ENCODE measurements around the gene TMEM184C.
A peak's percentile ranks its signal among the peaks of the same experiment; 100 is the strongest.

The TMEM184C gene

DNA sequence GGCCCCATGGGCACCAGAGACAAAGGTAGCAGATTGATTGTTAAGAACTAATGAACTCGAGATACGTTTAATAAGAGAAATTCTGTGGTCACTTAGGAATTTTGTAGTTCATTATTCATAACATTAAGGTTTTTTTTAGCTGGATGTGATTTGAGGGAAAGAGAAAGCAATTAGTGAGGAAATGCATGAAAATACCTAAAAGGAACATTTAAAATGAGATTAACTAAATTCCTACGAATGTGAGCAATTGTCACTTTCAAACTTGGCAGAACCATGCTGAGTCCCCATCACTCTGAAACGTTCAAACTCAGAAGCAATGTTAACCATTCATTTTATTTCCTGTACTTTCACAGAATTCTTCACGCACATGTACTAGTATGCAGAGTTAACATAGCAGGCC is 60.9 kb downstream of the TMEM184C start:
- TF ChIP-seq, protein P1, sequence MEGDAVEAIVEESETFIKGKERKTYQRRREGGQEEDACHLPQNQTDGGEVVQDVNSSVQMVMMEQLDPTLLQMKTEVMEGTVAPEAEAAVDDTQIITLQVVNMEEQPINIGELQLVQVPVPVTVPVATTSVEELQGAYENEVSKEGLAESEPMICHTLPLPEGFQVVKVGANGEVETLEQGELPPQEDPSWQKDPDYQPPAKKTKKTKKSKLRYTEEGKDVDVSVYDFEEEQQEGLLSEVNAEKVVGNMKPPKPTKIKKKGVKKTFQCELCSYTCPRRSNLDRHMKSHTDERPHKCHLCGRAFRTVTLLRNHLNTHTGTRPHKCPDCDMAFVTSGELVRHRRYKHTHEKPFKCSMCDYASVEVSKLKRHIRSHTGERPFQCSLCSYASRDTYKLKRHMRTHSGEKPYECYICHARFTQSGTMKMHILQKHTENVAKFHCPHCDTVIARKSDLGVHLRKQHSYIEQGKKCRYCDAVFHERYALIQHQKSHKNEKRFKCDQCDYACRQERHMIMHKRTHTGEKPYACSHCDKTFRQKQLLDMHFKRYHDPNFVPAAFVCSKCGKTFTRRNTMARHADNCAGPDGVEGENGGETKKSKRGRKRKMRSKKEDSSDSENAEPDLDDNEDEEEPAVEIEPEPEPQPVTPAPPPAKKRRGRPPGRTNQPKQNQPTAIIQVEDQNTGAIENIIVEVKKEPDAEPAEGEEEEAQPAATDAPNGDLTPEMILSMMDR (conservative IDR thresholded peaks at IDR 0.05; ENCODE audit: low read depth, low read length) = no peak
- H3K4me3 ChIP-seq (ENCODE audit: low read length) = no peak overlapping the region
- DNase-seq (ENCODE audit: low read depth) = peak; percentile 86

DNA sequence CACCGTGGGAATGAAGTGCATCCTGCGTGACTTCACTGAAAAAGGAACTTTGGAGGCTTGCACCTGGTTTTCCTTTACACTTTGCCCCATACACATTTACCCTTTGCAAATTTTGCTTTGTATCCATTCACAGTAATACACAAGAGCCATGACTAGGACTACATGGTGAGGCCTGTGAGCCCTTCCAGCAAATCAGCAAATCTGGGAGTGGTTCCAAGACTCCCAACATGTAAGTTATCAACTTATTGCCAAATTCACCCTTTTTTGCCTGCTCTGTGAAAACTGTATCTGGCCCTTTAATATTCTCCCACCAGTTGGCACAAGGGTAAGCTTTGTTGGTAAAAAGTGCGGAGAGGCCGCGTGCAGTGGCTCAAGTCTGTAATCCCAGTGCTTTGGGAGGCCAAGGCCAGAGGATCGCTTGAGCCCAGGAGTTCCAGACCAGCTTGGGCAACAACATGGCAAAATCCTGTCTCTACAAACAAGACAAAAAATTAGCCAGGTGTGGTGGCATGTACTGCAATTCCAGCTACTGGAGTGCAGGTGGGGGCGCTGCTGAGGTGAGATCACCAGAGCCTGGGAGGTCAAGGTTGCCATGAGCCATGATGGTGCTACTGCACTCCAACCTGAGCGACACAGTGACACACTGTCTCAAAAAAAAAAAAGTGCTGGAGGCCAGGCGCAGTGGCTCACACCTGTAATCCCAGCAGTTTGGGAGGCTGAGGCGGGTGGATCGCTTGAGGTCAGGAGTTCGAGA is 61.8 kb downstream of the TMEM184C start:
- DNase-seq (ENCODE audit: low read depth) = peak; percentile 62
- TF ChIP-seq, protein P1 (conservative IDR thresholded peaks at IDR 0.05; ENCODE audit: low read depth, low read length) = peak; percentile 8
- no peak overlapping the region for H3K4me3 ChIP-seq (ENCODE audit: low read length)

DNA sequence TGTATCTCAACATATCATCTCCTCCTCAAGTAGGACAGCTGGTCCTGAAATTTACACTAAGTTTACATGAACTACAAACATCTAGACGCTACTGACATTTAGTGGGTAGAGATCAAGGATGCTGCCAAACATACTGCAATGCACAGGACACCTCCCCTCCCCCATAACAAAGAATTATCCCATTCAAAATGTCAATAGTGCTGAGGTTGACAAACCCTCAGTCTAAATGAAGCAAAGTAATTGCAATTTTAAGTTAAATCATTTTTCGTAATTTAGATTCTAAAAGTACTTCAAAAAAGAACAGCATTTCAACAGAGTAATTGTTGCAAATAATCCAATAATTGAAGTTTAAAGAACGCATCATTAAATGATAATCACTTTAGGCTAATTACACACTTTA is 65.6 kb downstream of the TMEM184C start:
- no peak for DNase-seq (ENCODE audit: low read depth)
- peak overlapping the region; percentile 61 for H3K4me3 ChIP-seq (ENCODE audit: low read length)
- TF ChIP-seq, protein P1 (conservative IDR thresholded peaks at IDR 0.05; ENCODE audit: low read depth, low read length) = no peak

- TF ChIP-seq, protein P1 (conservative IDR thresholded peaks at IDR 0.05; ENCODE audit: low read depth, low read length) = no peak
- peak overlapping the region; percentile 61 for H3K4me3 ChIP-seq (ENCODE audit: low read length)
- no peak for DNase-seq (ENCODE audit: low read depth)
Measured at GRCh38 chr4:147683188-147683591, 66.0 kb downstream of the TMEM184C start.

DNA sequence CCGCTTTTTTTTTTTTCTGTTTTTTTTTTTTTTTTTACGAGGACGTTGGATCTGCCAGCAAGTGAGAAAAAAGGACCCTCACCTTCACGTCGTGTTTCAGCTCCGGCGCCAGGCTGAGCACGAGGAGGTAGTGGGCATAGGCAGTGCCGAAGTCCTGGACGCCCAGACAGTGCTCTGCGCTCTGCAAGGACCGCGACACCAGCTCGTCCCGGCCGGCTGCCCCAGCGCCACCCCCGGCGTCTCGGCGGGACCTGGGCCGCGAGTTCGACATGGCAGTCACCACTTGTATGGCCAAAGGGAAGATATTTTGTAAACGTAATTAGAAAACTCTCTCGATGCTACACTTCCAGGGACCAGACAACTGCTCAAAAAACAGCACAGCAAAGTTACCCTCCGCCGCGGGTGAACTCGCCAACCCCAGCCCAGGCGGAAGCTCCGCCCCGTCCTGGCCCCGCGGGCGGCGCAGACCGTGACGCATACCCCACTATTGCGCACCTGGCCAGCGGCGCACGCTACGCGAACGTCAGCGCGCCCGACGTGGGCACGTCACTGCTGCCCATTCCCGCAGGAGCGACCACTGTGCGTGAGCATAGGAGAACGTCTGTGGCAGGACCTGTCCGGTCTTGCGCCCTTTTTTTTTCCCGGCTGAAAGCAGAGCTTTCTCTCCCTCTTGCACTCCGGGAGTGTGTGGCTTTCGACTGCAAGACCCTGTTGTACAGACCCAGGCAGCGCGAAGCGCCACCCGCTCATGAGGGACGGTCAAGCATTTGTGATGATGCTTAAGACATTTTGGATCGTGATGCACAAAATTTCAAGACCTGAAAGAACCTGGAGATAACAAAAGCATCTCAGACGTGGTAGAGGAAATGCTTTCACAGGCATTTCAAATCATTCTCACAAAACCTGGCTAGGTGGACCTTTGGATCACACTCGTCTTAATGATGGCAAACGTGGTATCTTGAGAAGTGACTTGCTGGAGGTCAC is 66.8 kb downstream of the TMEM184C start, which contains the start of gene PRMT9:
PRMT9 (minus strand) TSS at position 447 of the 984 bp plus-strand sequence; CDS start at position 271, 176 bp downstream.
- peak within 1 kb of the TSS; percentile 61 for H3K4me3 ChIP-seq (ENCODE audit: low read length)
- TF ChIP-seq, protein P1 (conservative IDR thresholded peaks at IDR 0.05; ENCODE audit: low read depth, low read length) = no peak
- DNase-seq (ENCODE audit: low read depth) = peak; percentile 79

- TF ChIP-seq, protein P1 (conservative IDR thresholded peaks at IDR 0.05; ENCODE audit: low read depth, low read length) = no peak
- no peak overlapping the region for H3K4me3 ChIP-seq (ENCODE audit: low read length)
- no peak for DNase-seq (ENCODE audit: low read depth)
Measured at GRCh38 chr4:147689067-147689466, 71.9 kb downstream of the TMEM184C start.

Data from retinal pigment epithelial cell (primary cell).